SJCRH30 (cell line): ENCODE results near the gene TSHZ2. TPM values are rescaled to one million over a fixed set of nuclear protein-coding genes. Genes with fewer than 3 reads are reported as not detected.

ENCODE experiments used
- DNase-seq, 2 experiments: peaks; one replicate each; pipeline ENCODE4 v3.0.0-alpha.2; 2015 to 2020
- H3K27ac ChIP-seq: fragments of 250-450 bp; sonication (Bioruptor Pico); 2 replicates; pipeline ENCODE4 v1.5.1; 2020; ENCODE audit warnings: mild to moderate bottlenecking, moderate library complexity
- H3K27me3 ChIP-seq: fragments of 250-450 bp; sonication (Bioruptor Pico); 2 replicates; pipeline ENCODE4 v1.5.1; 2020; ENCODE audit warnings: mild to moderate bottlenecking, moderate library complexity
- H3K36me3 ChIP-seq: fragments of 250-450 bp; sonication (Bioruptor Pico); 2 replicates; pipeline ENCODE4 v1.5.1; 2020; ENCODE audit warnings: mild to moderate bottlenecking, moderate library complexity
- H3K4me1 ChIP-seq: fragments of 250-450 bp; sonication (Bioruptor Pico); 2 replicates; pipeline ENCODE4 v1.5.1; 2020; ENCODE audit warnings: mild to moderate bottlenecking, moderate library complexity
- H3K4me3 ChIP-seq: fragments of 250-450 bp; sonication (Bioruptor Pico); 2 replicates; pipeline ENCODE4 v1.5.1; 2020; ENCODE audit warnings: mild to moderate bottlenecking, moderate library complexity
- H3K9me3 ChIP-seq: fragments of 250-450 bp; sonication (Bioruptor Pico); replicated peaks from 2 replicates; pipeline ENCODE4 v1.5.1; 2020; ENCODE audit warnings: mild to moderate bottlenecking, moderate library complexity
- total RNA-seq: library from RNA; depleted of rRNA; stranded (reverse); fragments of >200 nt; shearing (Covaris generic); gene quantifications from 2 replicates; pipeline ENCODE4 v1.2.3, GENCODE V29; 2014

Gene TSHZ2
- total RNA-seq, 1 experiment from 2014 or later, result not detected

DNA sequence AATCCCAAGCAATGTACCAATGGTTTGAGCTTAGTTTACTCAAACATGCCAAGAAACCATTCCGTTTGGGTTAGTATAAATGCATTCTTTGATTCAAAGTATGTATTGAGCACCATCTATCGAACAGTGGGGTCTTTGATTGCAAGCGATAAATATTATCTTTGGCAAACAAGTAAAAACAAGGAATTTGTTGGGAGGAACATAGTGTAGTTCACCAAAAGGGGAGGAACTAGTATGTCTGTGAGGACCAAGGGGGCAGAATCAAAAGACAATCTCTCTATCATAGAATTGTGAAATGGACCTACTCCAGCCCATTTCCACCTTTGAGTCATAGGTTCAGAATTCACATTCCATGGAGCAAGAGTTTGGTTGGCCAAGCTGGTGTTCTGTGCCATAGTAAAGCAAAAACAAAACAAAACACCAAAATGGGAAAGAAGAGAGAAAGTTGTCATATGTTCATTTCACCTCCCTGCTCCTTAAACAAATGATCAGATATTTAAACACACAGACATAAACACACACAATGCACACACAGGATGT lies 266.0 kb downstream of the TSHZ2 start:
- no peak for DNase-seq
- H3K36me3 ChIP-seq, result no peaks in the 10 kb centered on the region
- H3K4me1 ChIP-seq, result no peaks in the 10 kb centered on the region
- no peaks in the 10 kb centered on the region for H3K27me3 ChIP-seq
- no peak overlapping the region for H3K27ac ChIP-seq
- H3K9me3 ChIP-seq, result no peaks in the 10 kb centered on the region
- H3K4me3 ChIP-seq, result no peak overlapping the region

DNA sequence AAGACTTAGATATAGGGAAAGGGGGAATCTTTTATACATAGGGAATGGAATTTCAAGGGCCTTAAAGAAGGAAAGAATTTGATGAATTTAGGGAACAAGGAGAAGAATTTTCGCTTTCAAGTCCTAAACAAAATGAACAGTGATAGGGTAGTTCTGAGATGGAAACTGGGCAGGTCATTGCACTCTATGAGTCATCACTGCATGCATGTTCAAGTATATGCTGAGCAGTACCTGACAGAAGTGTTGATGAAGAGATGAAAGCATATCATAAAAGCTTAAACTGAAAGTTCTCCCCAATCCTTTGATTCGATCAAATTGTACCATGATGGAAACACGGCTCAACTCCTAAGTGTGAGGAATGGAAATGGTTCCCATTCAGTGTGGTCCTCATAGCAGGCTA lies 271.0 kb downstream of the TSHZ2 start:
- H3K4me3 ChIP-seq, result no peak overlapping the region
- H3K36me3 ChIP-seq, result no peaks in the 10 kb centered on the region
- H3K9me3 ChIP-seq, result no peaks in the 10 kb centered on the region
- H3K4me1 ChIP-seq, result no peaks in the 10 kb centered on the region
- no peak overlapping the region for H3K27ac ChIP-seq
- H3K27me3 ChIP-seq, result peaks cover 6% of the 10 kb centered on the region; the same call in 1 of the 2 replicates
- DNase-seq, result no peak

DNA sequence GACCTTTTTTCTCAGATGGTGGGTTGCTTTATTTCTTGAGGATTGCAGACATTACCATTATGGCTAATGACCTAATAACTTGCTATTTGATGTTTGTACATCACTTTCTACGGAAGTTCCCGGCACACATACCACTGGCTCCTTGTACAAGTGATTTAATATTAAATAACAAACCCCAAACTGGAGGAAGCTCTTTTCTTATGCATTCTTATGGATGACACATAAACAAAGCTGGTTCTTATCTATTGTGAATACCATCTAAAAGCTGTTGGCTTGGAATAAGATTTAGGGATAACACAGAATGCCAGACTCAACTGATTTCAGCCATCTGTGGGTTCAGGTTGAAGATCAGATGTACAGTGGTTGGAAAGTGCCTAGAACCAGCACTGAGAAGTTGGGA lies 272.6 kb downstream of the TSHZ2 start:
- Histone ChIP-seq H3K27me3 (peaks cover 6% of the 10 kb centered on the region; the same call in 1 of the 2 replicates), H3K4me1 (no peaks in the 10 kb centered on the region), H3K9me3 (no peaks in the 10 kb centered on the region), H3K36me3 (no peaks in the 10 kb centered on the region), H3K4me3 (no peak overlapping the region), H3K27ac (no peak overlapping the region)
- no peak for DNase-seq

DNA sequence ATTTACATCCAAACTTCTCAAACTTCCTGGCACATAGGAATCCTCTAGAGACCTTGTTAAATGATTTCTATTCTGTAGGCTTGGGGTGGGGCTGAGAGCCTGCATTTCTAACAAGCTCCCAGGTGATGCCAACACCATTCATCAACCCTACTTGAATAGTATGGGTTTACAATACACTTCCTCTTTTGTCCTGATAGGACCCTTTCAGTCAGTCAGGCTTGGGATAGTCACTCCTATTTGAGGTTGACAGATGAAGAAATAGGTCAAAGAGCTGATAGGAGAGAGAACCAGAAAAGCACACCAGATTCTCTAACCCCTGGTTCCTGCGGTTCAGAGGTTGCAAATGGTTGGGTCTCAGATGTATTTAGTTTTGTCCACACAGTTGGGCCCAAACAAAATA lies 273.4 kb downstream of the TSHZ2 start:
- H3K4me1 ChIP-seq, result no peaks in the 10 kb centered on the region
- no peaks in the 10 kb centered on the region for H3K36me3 ChIP-seq
- no peak overlapping the region for H3K4me3 ChIP-seq
- H3K27ac ChIP-seq, result no peak overlapping the region
- H3K9me3 ChIP-seq, result no peaks in the 10 kb centered on the region
- H3K27me3 ChIP-seq, result peaks cover 8% of the 10 kb centered on the region
- DNase-seq, result no peak

DNA sequence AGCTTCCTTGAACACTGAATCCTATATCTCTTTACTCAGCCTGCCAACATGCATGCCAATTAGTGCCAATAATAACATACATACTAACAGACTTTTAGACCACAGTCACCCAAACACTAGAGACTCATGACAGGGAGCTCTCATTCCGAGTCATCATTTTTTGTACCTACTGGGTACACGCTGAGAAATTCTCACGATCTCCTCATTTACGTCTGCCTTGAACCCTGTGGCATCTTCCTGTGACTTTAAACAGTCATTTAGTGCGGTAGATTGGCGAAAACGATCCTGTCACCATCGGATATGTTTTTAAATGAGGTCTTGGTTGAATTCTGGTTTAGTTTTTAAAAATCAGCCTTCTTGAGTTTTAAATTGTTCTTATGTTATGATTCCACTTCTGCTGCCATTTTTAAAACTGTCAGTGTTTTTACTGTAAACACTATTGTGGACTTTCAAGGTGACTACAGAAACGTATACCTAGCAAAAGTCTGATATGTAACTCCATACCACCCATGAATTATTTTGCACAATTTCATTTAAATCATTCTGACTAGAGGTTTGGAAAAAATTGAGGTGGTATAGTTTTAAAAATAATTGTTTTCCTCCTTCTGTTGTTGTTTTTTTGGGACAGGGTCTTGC lies 275.4 kb downstream of the TSHZ2 start:
- Histone ChIP-seq H3K4me3 (no peak overlapping the region), H3K36me3 (no peaks in the 10 kb centered on the region), H3K4me1 (no peaks in the 10 kb centered on the region), H3K27me3 (peaks cover 24% of the 10 kb centered on the region), H3K9me3 (no peaks in the 10 kb centered on the region), H3K27ac (no peak overlapping the region)
- no peak for DNase-seq

DNA sequence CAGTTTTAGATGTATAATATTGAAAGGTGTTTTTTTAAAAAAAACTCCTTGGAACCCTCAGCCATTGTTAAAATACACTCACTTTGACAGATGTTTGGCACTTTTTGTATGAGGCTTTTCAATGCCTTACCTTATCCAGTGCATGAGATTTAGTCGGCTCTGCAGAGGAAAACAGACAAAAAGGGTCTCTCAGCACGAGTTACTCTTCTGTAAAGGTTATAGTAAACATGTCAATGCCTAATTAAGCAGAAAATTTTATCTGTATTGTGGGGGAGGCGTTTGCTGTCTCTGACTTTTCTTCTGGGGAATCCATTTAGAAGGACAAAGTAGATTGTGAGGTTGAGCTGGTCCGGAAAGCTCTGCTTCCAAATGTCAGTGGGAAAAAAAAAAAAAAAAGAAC lies 278.3 kb downstream of the TSHZ2 start:
- Histone ChIP-seq H3K4me1 (no peaks in the 10 kb centered on the region), H3K9me3 (no peaks in the 10 kb centered on the region), H3K27me3 (peaks cover 28% of the 10 kb centered on the region), H3K36me3 (no peaks in the 10 kb centered on the region), H3K4me3 (no peak overlapping the region), H3K27ac (no peak overlapping the region)
- DNase-seq, result no peak

DNA sequence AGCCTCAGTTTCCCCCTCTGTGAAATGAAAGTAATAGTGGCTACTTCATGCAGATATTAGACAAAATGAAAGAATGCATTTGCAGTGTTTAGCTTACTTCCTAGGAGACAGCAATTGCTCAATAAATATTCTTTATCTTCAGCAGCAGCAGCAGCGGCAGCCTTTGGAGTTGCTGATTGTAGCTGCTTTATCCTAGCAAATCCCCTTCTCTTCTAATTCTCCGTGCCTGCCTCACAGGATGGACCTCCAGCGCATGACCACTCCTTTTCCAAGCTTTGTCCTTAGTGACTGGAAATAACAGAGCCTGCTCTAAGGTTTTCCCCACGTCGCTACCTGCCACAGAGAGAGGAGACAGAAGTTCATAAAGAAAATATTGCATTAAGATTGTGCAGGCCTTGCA lies 279.8 kb downstream of the TSHZ2 start:
- no peak for DNase-seq
- Histone ChIP-seq H3K36me3 (no peaks in the 10 kb centered on the region), H3K27ac (no peak overlapping the region), H3K4me1 (no peaks in the 10 kb centered on the region), H3K9me3 (no peaks in the 10 kb centered on the region), H3K27me3 (peaks cover 29% of the 10 kb centered on the region), H3K4me3 (no peak overlapping the region)

DNA sequence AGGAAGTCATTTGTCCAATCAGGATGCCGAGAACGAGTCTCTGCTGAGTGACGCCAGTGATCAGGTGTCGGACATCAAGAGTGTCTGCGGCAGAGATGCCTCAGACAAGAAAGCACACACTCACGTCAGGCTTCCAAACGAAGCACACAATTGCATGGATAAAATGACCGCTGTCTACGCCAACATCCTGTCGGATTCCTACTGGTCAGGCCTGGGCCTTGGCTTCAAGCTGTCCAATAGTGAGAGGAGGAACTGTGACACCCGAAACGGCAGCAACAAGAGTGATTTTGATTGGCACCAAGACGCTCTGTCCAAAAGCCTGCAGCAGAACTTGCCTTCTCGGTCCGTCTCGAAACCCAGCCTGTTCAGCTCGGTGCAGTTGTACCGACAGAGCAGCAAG lies 281.5 kb downstream of the TSHZ2 start:
- Histone ChIP-seq H3K27ac (no peak overlapping the region), H3K4me3 (no peak overlapping the region), H3K36me3 (no peaks in the 10 kb centered on the region), H3K4me1 (no peaks in the 10 kb centered on the region), H3K27me3 (peaks cover 40% of the 10 kb centered on the region), H3K9me3 (no peaks in the 10 kb centered on the region)
- no peak for DNase-seq

DNA sequence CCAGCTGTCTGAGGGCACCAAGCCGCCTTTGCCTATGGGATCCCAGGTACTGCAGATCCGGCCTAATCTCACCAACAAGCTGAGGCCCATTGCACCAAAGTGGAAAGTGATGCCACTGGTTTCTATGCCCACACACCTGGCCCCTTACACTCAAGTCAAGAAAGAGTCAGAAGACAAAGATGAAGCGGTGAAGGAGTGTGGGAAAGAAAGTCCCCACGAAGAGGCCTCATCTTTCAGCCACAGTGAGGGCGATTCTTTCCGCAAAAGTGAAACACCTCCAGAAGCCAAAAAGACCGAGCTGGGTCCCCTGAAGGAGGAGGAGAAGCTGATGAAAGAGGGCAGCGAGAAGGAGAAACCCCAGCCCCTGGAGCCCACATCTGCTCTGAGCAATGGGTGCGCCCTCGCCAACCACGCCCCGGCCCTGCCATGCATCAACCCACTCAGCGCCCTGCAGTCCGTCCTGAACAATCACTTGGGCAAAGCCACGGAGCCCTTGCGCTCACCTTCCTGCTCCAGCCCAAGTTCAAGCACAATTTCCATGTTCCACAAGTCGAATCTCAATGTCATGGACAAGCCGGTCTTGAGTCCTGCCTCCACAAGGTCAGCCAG lies 283.0 kb downstream of the TSHZ2 start:
- no peak for DNase-seq
- no peaks in the 10 kb centered on the region for H3K9me3 ChIP-seq
- H3K27me3 ChIP-seq, result peaks cover 46% of the 10 kb centered on the region
- no peaks in the 10 kb centered on the region for H3K4me1 ChIP-seq
- H3K27ac ChIP-seq, result no peak overlapping the region
- no peaks in the 10 kb centered on the region for H3K36me3 ChIP-seq
- no peak overlapping the region for H3K4me3 ChIP-seq

DNA sequence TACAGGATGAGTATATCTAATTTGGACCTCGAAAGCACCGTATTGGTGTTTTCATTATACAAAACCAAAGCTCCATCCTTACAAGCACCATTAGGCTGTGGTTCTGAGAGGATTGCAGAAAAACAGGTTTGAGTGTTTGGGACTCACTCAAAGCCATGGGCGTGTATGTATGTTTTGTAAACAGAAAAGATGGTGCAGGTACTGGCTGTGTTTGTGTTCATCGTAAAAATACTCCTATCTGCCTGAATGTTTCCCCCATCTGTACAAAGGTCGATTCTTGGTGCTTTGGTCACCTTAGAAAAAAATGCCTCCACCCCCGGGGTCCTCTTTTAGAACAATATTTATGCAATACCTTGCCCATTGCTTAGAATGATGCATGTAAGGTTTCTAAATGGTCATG lies 286.6 kb downstream of the TSHZ2 start:
- Histone ChIP-seq H3K27me3 (peaks cover 47% of the 10 kb centered on the region), H3K4me3 (no peak overlapping the region), H3K36me3 (no peaks in the 10 kb centered on the region), H3K27ac (no peak overlapping the region), H3K4me1 (no peaks in the 10 kb centered on the region), H3K9me3 (no peaks in the 10 kb centered on the region)
- no peak for DNase-seq

DNA sequence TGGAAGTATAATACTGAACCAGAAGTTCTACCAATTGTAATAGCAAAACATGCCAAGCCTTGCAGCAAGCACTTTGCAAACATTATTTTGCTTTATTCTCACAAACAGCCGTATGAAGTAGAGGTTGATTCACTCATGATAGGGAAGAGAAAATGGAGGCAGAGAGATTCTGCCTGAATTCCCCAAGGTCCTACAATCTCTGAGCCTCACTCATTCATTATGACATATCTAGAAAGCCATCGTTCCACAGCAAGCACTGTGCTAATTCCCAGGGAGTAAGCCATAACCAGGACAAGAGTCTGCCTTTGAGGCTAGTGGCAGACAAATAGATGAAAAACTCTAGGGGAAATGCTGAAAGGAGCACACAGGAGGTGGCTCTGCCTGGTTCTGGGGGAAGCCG lies 288.0 kb downstream of the TSHZ2 start:
- DNase-seq, result no peak
- Histone ChIP-seq H3K9me3 (no peaks in the 10 kb centered on the region), H3K27ac (no peak overlapping the region), H3K27me3 (peaks cover 48% of the 10 kb centered on the region), H3K36me3 (no peaks in the 10 kb centered on the region), H3K4me3 (no peak overlapping the region), H3K4me1 (no peaks in the 10 kb centered on the region)

DNA sequence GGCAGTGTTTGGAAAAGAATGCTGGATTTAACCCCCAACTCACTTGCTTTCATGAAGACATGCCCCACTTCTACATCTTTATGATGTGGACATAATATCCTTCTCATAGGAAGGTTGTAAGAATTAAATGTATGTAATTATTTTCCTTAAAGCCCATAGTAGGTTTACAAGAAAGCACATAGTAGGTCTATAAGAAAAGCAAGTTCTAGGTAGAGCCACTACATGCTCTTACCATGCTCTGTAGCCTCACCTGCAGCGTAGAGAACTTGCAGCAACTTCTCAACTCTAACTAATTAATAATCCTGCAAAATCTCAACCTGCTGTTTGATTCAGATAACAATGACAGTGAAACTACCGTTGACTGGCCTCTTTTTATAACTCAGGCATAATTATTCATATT lies 288.4 kb downstream of the TSHZ2 start:
- Histone ChIP-seq H3K27ac (no peak overlapping the region), H3K9me3 (no peaks in the 10 kb centered on the region), H3K36me3 (no peaks in the 10 kb centered on the region), H3K27me3 (peaks cover 52% of the 10 kb centered on the region), H3K4me1 (no peaks in the 10 kb centered on the region), H3K4me3 (no peak overlapping the region)
- no peak for DNase-seq

DNA sequence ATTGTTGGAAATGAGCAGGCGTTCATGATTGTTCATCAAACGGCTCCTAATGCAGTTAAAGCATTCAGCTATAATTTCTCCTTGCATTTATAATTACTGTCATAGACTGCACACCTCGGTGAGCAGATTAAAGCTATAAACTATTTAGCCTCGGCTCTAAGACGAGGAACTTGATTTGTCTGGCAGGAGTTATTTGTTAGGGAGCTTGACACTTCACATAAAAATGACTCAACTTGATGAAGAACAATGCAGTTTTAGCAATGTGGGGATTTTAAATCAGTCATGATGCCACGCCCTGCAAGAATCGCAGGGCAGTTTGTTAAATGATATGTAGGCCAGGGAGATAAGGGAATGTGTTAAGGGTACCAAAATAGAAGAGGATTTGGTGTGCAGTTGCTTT lies 290.2 kb downstream of the TSHZ2 start:
- Histone ChIP-seq H3K4me1 (no peaks in the 10 kb centered on the region), H3K9me3 (no peaks in the 10 kb centered on the region), H3K4me3 (no peak overlapping the region), H3K36me3 (no peaks in the 10 kb centered on the region), H3K27me3 (peaks cover 59% of the 10 kb centered on the region), H3K27ac (no peak overlapping the region)
- no peak for DNase-seq

DNA sequence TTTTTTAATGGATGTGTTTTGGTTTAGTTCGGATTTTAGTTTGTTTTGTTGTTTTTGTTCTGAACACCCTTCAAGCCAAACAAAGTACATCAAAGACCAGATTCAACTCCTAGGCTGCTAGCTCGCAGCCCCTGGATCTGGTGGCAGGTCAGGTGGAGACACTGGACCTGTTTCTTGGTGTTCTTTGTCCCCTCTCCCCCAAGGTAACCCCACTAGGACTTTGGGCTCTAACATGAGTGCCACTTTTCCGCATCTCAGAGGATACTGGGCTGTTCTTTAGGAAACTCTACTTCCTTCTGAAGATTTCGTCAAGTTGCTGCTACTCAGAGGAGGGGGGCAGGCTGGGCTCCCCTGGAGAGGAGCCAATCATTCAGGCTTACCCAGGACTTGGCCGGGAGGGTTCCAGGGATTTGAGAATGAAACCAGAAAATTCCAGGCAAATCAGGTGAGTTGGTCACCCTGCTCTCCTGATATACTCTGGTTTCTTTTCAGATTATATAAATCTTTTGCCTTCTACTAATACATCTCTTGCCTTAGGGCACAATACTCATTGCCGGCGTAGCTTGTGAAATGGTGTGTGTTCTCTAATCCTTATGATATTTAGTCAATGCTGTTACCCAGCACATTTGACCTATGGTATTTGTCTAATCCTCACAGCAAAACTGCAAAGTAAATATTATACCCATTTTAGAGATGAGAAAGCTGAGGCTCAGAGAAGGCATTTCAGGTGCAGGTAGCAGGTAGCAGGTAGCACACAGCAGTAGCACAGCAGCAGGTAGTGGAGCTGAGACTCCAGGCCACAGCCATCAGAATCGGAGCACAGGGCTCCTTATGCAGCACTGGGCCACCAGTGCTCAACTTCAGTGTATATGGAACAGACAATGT lies 291.6 kb downstream of the TSHZ2 start:
- Histone ChIP-seq H3K4me3 (no peak overlapping the region), H3K27ac (no peak overlapping the region), H3K36me3 (no peaks in the 10 kb centered on the region), H3K9me3 (no peaks in the 10 kb centered on the region), H3K27me3 (peaks cover 62% of the 10 kb centered on the region), H3K4me1 (no peaks in the 10 kb centered on the region)
- no peak for DNase-seq

DNA sequence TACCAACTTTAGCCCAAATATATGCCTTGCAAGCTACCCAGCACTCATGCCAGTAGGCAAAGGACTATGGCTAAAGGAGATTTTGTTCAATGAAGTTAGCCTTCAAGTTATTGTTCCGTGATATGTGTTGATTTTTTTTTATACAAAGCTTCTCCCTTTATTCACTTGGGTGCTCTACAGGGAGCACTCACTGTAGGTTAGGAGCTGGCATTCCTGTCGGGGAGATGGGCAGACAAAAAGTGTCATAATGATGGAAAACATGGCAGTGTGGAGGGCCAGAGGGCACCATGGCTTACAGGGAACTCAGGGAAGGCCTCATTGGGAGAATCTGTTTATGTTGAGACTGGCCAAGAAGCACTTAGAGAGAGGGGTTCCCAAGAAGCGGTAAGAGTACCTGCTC lies 292.4 kb downstream of the TSHZ2 start:
- H3K27me3 ChIP-seq, result peaks cover 65% of the 10 kb centered on the region
- no peaks in the 10 kb centered on the region for H3K36me3 ChIP-seq
- H3K27ac ChIP-seq, result no peak overlapping the region
- no peaks in the 10 kb centered on the region for H3K4me1 ChIP-seq
- no peak for DNase-seq
- H3K4me3 ChIP-seq, result no peak overlapping the region
- H3K9me3 ChIP-seq, result no peaks in the 10 kb centered on the region
